ENCODE measurements around the gene ACKR3.

ACKR3 gene

DNA sequence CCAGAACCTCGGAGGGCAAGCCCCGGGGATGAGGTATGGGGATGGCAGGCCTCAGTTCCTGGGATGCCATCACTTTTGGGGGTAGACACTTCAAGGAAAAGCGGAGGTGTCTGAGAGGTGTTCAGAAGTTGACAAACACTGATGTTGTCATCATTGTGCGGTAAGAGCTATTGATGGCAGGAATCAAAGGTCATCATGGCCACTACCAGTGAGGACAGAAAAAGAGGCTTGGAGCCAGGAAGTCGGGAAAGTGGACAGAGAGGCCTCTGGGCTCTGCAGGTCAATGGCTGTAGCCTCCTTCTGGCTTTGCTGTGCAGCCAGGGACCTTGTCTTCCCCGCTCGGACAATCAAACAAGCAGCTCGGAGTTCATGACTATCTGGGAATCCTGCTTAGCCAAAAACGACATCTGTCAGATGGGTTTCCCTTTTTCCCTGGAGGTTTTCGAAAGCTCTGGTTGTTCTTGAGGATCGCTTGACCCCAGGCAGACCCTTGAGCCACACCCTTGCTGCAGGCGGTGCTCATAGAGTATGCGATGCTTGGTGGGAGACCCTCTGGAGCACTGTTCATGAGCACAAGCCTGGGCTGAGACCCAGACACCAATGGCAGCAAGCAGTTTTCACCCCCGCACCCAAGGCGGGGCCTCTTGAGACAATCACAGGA, 19.4 kb downstream of the ACKR3 start:
- TF ChIP-seq, protein P1, sequence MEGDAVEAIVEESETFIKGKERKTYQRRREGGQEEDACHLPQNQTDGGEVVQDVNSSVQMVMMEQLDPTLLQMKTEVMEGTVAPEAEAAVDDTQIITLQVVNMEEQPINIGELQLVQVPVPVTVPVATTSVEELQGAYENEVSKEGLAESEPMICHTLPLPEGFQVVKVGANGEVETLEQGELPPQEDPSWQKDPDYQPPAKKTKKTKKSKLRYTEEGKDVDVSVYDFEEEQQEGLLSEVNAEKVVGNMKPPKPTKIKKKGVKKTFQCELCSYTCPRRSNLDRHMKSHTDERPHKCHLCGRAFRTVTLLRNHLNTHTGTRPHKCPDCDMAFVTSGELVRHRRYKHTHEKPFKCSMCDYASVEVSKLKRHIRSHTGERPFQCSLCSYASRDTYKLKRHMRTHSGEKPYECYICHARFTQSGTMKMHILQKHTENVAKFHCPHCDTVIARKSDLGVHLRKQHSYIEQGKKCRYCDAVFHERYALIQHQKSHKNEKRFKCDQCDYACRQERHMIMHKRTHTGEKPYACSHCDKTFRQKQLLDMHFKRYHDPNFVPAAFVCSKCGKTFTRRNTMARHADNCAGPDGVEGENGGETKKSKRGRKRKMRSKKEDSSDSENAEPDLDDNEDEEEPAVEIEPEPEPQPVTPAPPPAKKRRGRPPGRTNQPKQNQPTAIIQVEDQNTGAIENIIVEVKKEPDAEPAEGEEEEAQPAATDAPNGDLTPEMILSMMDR (conservative IDR thresholded peaks at IDR 0.05), result no peak
- H3K27ac ChIP-seq, result no peak overlapping the region

DNA sequence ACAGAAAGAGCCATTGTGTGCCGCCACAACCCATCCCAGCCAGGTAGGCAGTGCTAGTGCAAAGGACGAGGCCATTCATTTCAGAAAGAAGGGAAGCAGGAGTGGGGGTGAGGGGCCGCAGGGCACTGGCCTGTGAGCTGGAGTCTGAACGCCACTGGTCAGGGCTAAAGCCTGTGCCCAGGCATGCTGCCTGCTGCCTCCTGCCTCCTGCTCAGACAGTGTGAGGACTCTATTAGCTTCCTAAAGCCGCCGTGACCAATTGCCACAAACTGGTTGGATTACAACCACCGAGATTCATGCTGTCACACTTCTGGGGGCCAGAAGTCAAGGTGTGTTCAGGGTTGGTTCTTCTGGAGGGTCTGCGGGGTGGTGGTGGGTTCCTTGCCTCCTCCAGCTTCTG, 21.2 kb downstream of the ACKR3 start:
- TF ChIP-seq, protein P1 (conservative IDR thresholded peaks at IDR 0.05), result no peak

DNA sequence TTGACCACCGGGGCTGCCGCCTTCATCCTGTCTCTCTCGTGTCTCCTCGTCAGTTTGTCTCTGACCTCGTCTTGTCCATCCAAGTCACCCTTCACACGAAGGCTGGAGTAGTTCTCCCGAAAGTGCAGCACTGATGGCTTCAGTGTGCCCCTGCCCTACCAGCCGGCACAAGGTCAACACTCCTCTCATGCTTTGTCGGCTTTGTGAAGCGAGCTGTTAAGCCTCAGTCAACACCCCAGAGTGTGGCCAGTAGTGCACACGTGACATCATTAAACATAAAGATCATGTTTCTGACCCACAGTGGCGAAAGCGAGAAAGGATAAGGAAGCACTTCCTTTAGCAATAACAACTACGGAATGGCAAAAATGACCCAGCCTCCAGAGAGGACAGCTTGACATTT, 23.2 kb downstream of the ACKR3 start:
- TF ChIP-seq, protein P1 (conservative IDR thresholded peaks at IDR 0.05), result no peak

More for the DNA sequence above, 21.2 kb downstream of the ACKR3 start:
- H3K27ac ChIP-seq, result no peak overlapping the region

DNA sequence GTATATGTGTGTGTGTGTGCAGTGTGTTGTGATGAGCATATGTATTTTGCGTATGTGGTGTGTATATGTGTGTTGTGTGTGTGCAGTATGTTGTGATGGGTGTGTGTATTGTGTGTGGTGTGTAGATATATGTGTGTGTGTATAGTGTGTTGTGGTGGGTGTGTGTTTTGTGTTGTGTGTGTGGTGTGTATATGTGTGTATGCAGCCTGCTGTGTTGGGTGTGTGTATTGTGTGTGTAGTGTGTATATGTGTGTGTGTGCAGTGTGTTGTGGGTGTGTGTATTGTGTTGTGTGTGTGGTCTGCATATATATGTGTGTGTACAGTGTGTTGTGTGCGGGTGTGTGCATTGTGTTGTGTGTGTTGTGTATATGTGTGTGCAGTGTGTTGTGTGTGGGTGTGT, 23.9 kb downstream of the ACKR3 start:
- H3K27ac ChIP-seq, result no peak overlapping the region
- TF ChIP-seq, protein P1 (conservative IDR thresholded peaks at IDR 0.05), result no peak

More for the DNA sequence above, 23.2 kb downstream of the ACKR3 start:
- no peak overlapping the region for H3K27ac ChIP-seq

DNA sequence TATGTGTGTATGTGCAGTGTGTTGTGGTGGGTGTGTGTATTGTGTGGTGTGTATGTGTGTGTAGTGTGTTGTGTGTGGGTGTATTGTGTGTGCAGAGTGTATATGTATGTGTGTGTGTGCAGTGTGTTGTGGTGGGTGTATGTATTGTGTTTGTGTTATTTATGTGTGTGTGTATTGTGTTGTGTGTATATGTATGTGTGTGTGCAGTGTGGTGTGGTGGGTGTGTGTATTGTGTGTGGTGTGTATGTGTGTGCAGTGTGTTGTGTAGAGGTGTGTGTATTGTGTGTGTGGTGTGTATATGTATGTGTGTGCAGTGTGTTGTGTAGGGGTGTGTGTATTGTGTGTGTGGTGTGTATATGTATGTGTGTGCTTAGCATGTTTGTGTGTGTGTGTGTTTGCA, 24.3 kb downstream of the ACKR3 start:
- TF ChIP-seq, protein P1 (conservative IDR thresholded peaks at IDR 0.05), result no peak
- H3K27ac ChIP-seq, result no peak overlapping the region

DNA sequence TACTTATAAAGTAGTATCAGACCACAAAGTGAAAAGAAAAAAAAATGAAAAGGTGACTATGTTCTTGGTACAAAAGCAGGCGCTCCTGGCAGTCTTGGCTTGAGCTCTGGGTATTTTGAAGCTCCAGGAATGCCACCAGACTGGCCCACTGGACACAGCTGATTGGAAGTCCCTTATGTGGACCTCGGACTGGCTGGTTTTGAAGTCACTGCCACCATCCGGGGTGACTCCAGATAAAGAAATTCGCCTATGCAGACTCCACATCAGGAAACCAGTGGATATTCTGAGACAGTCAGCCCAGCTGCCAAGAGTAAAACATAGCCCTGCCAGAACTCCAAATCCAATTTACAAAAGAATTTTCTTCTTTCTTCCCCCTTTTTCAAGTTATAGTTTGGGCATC, 28.0 kb downstream of the ACKR3 start:
- TF ChIP-seq, protein P1 (conservative IDR thresholded peaks at IDR 0.05), result no peak
- H3K27ac ChIP-seq, result no peak overlapping the region

DNA sequence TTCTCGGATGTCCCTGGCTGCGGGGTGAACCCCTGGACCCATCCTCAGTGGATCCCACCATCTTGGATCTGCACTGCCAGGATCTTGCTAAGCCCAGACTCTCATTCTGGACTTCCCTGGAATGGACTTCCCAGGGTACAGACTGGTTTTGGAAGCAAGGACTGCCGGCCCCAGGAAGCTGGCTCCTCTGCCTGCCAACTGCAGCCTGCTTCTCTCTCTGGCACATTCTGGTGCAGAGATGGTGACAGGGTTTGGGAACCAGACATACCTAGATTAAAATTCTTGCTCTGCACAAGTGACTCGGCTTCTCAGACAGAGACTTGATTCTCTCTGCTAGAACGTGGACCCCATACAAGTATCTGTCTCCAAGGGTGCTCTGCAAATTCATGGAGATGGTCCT, 29.4 kb downstream of the ACKR3 start:
- TF ChIP-seq, protein P1 (conservative IDR thresholded peaks at IDR 0.05), result no peak
- no peak overlapping the region for H3K27ac ChIP-seq
